ENCODE measurements around the gene CREB1.

CREB1 gene

GRCh38 chr2:207504513-207505170 lies 25.1 kb upstream of the CREB1 start:
- DNase-seq, result no peak

- DNase-seq, result no peak
Observed at GRCh38 chr2:207505171-207505570, 24.6 kb upstream of the CREB1 start.

- DNase-seq, result peak; percentile 74
Observed at GRCh38 chr2:207505728-207506127, 24.0 kb upstream of the CREB1 start.

- peak; percentile 45 for DNase-seq
Observed at GRCh38 chr2:207506426-207506825, 23.3 kb upstream of the CREB1 start.

- DNase-seq, result no peak
Observed at GRCh38 chr2:207510148-207510547, 19.6 kb upstream of the CREB1 start.

- DNase-seq, result no peak
Observed at GRCh38 chr2:207511851-207512250, 17.9 kb upstream of the CREB1 start.

- DNase-seq, result no peak
Observed at GRCh38 chr2:207512356-207512755, 17.4 kb upstream of the CREB1 start.

- peak; percentile 52 for DNase-seq
Observed at GRCh38 chr2:207513551-207514257, 16.1 kb upstream of the CREB1 start.

- no peak for DNase-seq
Observed at GRCh38 chr2:207514451-207514850, 15.3 kb upstream of the CREB1 start.

- DNase-seq, result no peak
Observed at GRCh38 chr2:207515671-207516070, 14.1 kb upstream of the CREB1 start.

GRCh38 chr2:207516206-207516605 lies 13.6 kb upstream of the CREB1 start:
- no peak for DNase-seq

- DNase-seq, result no peak
Observed at GRCh38 chr2:207523005-207523404, 6.8 kb upstream of the CREB1 start.

- no peak for DNase-seq
Observed at GRCh38 chr2:207525296-207525695, 4.5 kb upstream of the CREB1 start.

- peak; percentile 65 for DNase-seq
Observed at GRCh38 chr2:207528980-207529329, 807 bp upstream of the CREB1 start.

GRCh38 chr2:207530160-207531031 lies 634 bp downstream of the CREB1 start:
- DNase-seq, result peak; percentile 64

- peak; percentile 80 for DNase-seq
Observed at GRCh38 chr2:207531032-207531952, 1.5 kb downstream of the CREB1 start.

- no peak for DNase-seq
Observed at GRCh38 chr2:207532676-207533075, 2.9 kb downstream of the CREB1 start.

- DNase-seq, result no peak
Observed at GRCh38 chr2:207533461-207534008, 3.8 kb downstream of the CREB1 start.

- no peak for DNase-seq
Observed at GRCh38 chr2:207534417-207534816, 4.7 kb downstream of the CREB1 start.

GRCh38 chr2:207539470-207539869 lies 9.7 kb downstream of the CREB1 start:
- no peak for DNase-seq

GRCh38 chr2:207540431-207540830 lies 10.7 kb downstream of the CREB1 start:
- no peak for DNase-seq

GRCh38 chr2:207541933-207542332 lies 12.2 kb downstream of the CREB1 start:
- DNase-seq, result no peak
